PFSK-1 (cell line): ENCODE results near the gene SORL1.

ENCODE experiments used
- FOXP2 ChIP-seq: optimal IDR thresholded peaks from 2 replicates; pipeline ENCODE3; 2011; ENCODE audit warnings: borderline replicate concordance, control low read depth, inconsistent platforms; ENCODE audit not compliant: insufficient read depth; ENCODE audit errors: extremely low read length, extremely low read depth
- POLR2AphosphoS5 ChIP-seq: IDR thresholded peaks from 2 replicates; pipeline ENCODE4 v1.6.1; 2012; ENCODE audit warnings: low read depth, mild to moderate bottlenecking, control low read depth, low read length, moderate library complexity
- REST ChIP-seq, 2 experiments: IDR thresholded peaks; 2 replicates each; pipeline versions ENCODE4 v1.6.1 to v1.8.0; 2011 to 2012; ENCODE audit warnings: low read depth in 2 of 2, low read length in 2 of 2, control low read depth in 1 of 2, inconsistent platforms in 1 of 2, mild to moderate bottlenecking in 1 of 2, moderate library complexity in 1 of 2; ENCODE audit not compliant: insufficient read depth in 1 of 2
- SIN3A ChIP-seq: IDR thresholded peaks from 2 replicates; pipeline ENCODE4 v1.6.1; 2012; ENCODE audit warnings: mild to moderate bottlenecking, low read length, moderate library complexity, borderline replicate concordance; ENCODE audit not compliant: insufficient read depth
- TAF1 ChIP-seq: IDR thresholded peaks from 2 replicates; pipeline ENCODE4 v1.6.1; 2012; ENCODE audit warnings: low read length, control low read depth, borderline replicate concordance; ENCODE audit not compliant: insufficient read depth

Gene SORL1

GRCh38 chr11:121412711-121413415 lies 39.3 kb upstream of the SORL1 start:
- TF ChIP-seq FOXP2 (no peak), SIN3A (no peak), POLR2AphosphoS5 (no peak), REST (IDR thresholded peaks at IDR 0.05; ENCODE audit: insufficient read depth in 1 of 2, low read depth in 2 of 2, low read length in 2 of 2) (no peak), TAF1 (no peak)

DNA sequence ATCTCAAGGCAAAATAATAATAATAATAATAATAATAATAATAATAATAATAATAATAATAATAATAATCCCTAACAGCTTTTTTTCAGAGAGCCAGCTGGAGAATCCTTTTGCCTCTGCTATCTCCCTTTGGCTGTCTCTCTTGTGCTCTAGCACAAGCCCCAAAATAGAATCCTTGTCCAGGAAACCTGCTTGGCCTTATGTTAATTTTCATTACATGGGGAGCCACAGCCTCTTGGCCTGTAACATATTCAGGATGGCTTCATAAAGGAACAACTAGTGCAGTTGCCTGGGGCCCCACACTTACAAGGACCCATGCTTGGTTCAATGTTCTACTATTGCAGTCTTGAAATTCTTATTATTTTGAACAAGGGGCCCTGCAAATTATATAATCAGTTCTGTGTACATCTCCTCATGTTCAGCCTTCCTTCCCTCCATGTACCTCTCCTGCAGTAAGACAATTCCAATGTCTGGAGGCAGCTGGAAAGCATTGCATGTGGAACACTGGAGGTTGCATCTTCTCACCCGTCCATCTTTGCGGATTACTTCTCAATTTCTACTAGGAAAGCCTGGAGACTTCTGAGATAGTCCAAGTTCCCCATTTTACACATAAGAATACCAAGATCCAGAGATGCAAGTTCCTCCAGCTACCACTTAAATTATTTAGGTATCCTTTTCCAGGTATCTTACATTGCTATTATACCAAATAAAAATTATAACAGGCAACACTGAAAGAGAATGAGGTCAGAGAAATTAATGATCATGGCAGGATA lies 37.8 kb upstream of the SORL1 start:
- no peak for TF ChIP-seq REST (IDR thresholded peaks at IDR 0.05; ENCODE audit: insufficient read depth in 1 of 2, low read depth in 2 of 2, low read length in 2 of 2)
- no peak for TF ChIP-seq FOXP2
- TF ChIP-seq TAF1 = no peak
- TF ChIP-seq POLR2AphosphoS5 = no peak

- TF ChIP-seq TAF1 (no peak), SIN3A (no peak), FOXP2 (no peak), REST (IDR thresholded peaks at IDR 0.05; ENCODE audit: insufficient read depth in 1 of 2, low read depth in 2 of 2, low read length in 2 of 2) (no peak), POLR2AphosphoS5 (no peak)
Observed at GRCh38 chr11:121415856-121416255, 36.3 kb upstream of the SORL1 start.

DNA sequence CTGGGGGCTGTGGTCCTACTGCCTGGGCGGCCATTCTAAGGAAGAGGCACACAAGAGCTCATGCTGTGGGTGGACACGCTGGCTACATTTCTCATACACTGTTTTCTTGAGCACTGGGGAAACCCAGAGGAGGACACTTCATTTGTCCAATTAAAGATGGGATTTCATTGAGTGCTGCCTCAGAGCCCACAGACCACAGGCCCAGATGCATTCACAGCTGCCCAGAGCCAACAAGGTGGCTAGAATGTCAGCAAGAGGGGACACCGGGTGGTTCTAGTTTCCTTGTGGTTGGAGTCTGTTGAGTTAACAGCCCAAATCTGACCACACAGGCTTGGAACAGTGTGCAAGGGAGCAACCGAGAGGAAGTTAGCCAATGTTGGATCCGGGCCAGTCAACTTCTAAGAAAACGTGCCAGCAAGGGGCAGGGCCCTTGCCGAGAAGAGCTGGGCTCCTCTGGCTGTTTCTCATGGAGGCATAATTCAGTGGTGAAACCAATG lies 35.0 kb upstream of the SORL1 start:
- TF ChIP-seq POLR2AphosphoS5 = no peak
- peak; percentile 45 for TF ChIP-seq FOXP2

DNA sequence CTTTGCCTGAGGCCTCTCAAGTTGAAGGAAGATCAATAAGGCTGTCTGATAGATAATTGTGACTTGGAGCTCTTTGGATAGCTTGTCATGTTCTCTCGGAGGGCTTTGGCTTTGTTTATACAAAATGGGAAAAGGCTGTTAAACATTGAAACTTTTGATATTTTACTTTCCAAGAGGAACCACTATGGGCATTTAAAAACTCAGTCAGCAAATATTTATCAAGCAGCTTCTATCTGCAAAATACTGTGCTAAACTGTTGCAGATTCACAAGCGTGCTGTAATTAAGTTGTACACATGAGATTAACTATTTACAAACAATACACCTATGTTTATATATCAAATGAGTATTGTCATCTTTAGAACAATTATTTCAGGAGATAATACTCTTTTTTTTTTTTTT lies 34.5 kb upstream of the SORL1 start:
- TF ChIP-seq SIN3A (no peak), FOXP2 (no peak), POLR2AphosphoS5 (no peak), REST (IDR thresholded peaks at IDR 0.05; ENCODE audit: insufficient read depth in 1 of 2, low read depth in 2 of 2, low read length in 2 of 2) (no peak), TAF1 (no peak)
